RWPE2 (cell line): ENCODE measurements around the gene MEIOB.
A peak's percentile ranks its signal among the peaks of the same experiment; 100 is the strongest.
"Not testable (repeated sequence)": the region's sequence is repeated elsewhere in the genome, so short reads cannot be mapped to it uniquely, and the experiment has no call there.

ENCODE experiments used
- ATAC-seq: fragments of 200-7000 bp; cut with Tn5 transposase; 3 replicates; pipeline ENCODE4 v1.9.1; 2021; ENCODE audit warnings: low read depth
- DNase-seq: peaks from one replicate; pipeline ENCODE4 v3.0.0-alpha.2; 2020; ENCODE audit warnings: low spot score
- H3K27ac ChIP-seq: fragments of 450-650 bp; 2 replicates; pipeline ENCODE4 v1.5.1; 2017; ENCODE audit warnings: mild to moderate bottlenecking; ENCODE audit not compliant: poor library complexity, severe bottlenecking
- H3K27me3 ChIP-seq: fragments of 250-450 bp; sonication (Bioruptor Pico); 2 replicates; pipeline ENCODE4 v1.5.1; 2021; ENCODE audit warnings: mild to moderate bottlenecking, moderate library complexity; ENCODE audit not compliant: insufficient read depth, poor library complexity, severe bottlenecking
- H3K36me3 ChIP-seq: fragments of 250-450 bp; sonication (Bioruptor Pico); 2 replicates; pipeline ENCODE4 v1.5.1; 2020; ENCODE audit warnings: low read depth, mild to moderate bottlenecking, moderate library complexity
- H3K4me1 ChIP-seq: fragments of 250-450 bp; sonication (Bioruptor Pico); 2 replicates; pipeline ENCODE4 v1.5.1; 2021; ENCODE audit warnings: mild to moderate bottlenecking, moderate library complexity; ENCODE audit not compliant: insufficient read depth, poor library complexity, severe bottlenecking
- H3K4me3 ChIP-seq: fragments of 250-450 bp; sonication (Bioruptor Pico); 2 replicates; pipeline ENCODE4 v1.5.1; 2021; ENCODE audit warnings: mild to moderate bottlenecking, moderate library complexity; ENCODE audit not compliant: severe bottlenecking
- H3K9me3 ChIP-seq: fragments of 250-450 bp; sonication (Bioruptor Pico); 2 replicates; pipeline ENCODE4 v1.5.1; 2021; ENCODE audit warnings: mild to moderate bottlenecking, moderate library complexity; ENCODE audit not compliant: severe bottlenecking
- TF ChIP-seq, protein P1 (sequence below): fragments of 450-650 bp; IDR thresholded peaks from one replicate; pipeline ENCODE4 v1.5.1; 2017; ENCODE audit warnings: mild to moderate bottlenecking, moderate library complexity; ENCODE audit not compliant: poor library complexity, severe bottlenecking

MEIOB gene

DNA sequence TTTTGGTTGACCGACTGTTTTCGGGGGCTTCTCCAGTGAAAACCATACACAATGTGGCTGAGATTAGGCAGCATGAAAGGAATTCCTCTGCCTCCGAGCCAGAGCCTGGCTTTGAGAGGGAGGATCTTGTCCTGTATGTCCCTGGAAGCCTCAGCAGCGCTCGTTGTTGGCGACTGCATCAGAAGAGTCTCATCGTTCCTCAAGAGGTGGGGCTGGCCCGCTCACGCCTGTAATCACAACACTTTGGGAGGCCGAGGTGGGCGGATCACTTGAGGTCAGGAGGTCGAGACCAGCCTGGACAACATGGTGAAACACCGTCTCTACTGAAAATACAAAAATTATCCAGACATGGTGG lies 31.2 kb upstream of the MEIOB start:
- ATAC-seq (no peak), DNase-seq (no peak)
- H3K9me3 ChIP-seq: no peaks in the 10 kb centered on the region
- peaks cover 7% of the 10 kb centered on the region for H3K4me1 ChIP-seq
- no peak overlapping the region for H3K4me3 ChIP-seq
- no peaks in the 10 kb centered on the region for H3K36me3 ChIP-seq
- no peaks in the 10 kb centered on the region for H3K27me3 ChIP-seq
- TF ChIP-seq, protein P1, sequence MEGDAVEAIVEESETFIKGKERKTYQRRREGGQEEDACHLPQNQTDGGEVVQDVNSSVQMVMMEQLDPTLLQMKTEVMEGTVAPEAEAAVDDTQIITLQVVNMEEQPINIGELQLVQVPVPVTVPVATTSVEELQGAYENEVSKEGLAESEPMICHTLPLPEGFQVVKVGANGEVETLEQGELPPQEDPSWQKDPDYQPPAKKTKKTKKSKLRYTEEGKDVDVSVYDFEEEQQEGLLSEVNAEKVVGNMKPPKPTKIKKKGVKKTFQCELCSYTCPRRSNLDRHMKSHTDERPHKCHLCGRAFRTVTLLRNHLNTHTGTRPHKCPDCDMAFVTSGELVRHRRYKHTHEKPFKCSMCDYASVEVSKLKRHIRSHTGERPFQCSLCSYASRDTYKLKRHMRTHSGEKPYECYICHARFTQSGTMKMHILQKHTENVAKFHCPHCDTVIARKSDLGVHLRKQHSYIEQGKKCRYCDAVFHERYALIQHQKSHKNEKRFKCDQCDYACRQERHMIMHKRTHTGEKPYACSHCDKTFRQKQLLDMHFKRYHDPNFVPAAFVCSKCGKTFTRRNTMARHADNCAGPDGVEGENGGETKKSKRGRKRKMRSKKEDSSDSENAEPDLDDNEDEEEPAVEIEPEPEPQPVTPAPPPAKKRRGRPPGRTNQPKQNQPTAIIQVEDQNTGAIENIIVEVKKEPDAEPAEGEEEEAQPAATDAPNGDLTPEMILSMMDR: no peak
- no peak overlapping the region for H3K27ac ChIP-seq

DNA sequence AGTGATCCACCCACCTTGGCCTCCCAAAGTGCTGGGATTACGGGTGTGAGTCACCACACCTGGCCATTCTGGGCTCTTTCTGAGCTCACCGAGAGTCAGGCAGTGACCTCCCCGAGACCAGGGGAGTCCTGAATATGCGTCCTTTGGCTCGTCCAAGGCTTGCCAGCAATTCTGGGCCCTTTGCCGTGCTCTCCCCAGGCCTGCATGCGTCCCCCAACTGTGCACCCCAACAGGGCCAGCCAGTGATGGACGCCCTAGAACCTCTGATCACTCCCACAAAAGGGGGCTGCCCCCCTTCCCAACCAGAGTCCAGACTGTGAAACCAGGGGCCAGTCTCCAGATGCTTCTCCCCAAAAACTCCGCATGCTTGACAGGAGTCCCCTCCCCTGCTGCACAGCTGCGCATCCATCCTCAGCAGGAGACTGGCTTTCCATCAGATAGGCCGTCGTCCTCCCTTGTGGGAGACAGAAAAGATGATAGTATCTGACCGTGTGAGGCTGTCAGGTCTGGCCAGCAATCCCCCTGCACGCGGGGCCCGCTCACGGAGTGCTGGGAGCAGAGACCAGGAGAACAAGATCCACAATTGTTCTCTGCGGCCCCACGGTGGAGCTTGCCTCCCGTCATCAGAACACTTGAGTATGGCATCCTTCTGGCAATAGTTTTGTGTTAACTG lies 30.7 kb upstream of the MEIOB start:
- Histone ChIP-seq H3K9me3 (no peaks in the 10 kb centered on the region), H3K27ac (no peak overlapping the region), H3K27me3 (no peaks in the 10 kb centered on the region), H3K36me3 (no peaks in the 10 kb centered on the region), H3K4me3 (no peak overlapping the region), H3K4me1 (peaks cover 7% of the 10 kb centered on the region)
- TF ChIP-seq, protein P1: no peak
- ATAC-seq: no peak
- no peak for DNase-seq

DNA sequence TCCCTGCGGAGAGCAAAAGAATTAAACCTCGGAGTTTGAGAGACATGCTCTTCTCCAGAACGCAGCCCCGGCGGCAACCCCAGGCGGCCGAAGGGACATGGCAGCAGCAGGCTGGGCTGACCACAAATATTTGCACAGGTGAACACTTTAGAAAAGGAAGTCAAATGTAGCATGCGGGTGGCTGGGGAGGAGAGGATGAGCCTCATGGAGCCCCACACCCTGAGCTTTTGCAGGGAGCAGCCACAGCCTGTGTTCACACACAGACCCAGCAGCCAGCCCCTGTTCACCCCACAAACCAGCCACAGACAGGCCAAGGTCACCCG lies 28.4 kb upstream of the MEIOB start:
- H3K27ac ChIP-seq: no peak overlapping the region
- H3K4me3 ChIP-seq: no peak overlapping the region
- no peak for DNase-seq

DNA sequence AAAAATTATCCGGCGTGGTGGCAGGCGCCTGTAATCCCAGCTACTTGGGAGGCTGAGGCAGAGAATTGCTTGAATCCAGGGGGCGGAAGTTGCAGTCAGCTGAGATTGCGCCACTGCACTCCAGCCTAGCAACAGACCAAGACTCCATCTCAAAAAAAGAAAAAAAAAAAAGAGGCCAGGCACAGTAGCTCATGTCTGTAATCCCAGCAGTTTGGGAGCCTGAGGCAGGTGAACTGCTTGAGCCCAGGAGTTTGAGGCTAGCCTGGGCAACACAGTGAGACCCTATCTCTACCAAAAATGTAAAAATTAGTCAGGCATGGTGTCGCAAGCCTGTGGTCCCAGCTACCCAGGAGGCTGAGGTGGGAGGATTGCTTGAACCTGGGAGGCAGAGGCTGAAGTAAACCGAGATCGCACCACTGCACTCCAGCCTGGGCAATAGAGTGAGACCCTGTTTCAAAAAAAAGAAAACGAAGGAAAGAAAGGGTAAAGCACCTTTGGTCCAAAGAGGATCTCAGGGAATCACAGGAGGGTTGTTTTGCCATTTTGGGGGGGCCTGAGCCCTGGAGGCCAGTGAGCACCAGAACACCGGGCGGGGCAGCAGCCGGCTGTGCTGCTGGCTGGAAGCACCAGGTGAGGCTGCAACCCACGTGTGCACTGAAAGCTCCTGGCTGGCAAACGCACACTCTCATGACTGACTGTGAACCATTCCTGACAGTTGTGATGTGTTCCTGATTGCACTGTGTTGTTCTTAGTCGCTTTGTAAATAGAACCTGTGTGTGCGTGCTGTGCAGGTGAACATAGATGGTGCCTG lies 27.9 kb upstream of the MEIOB start:
- Histone ChIP-seq H3K4me1 (peaks cover 7% of the 10 kb centered on the region), H3K27me3 (no peaks in the 10 kb centered on the region), H3K4me3 (no peak overlapping the region), H3K27ac (no peak overlapping the region), H3K9me3 (no peaks in the 10 kb centered on the region), H3K36me3 (no peaks in the 10 kb centered on the region)
- TF ChIP-seq, protein P1: no peak
- ATAC-seq (peak; percentile 82), DNase-seq (no peak)

More for the DNA sequence above, 28.4 kb upstream of the MEIOB start:
- TF ChIP-seq, protein P1: no peak
- H3K36me3 ChIP-seq: no peaks in the 10 kb centered on the region
- H3K4me1 ChIP-seq: peaks cover 7% of the 10 kb centered on the region
- H3K27me3 ChIP-seq: no peaks in the 10 kb centered on the region
- H3K9me3 ChIP-seq: no peaks in the 10 kb centered on the region
- peak; percentile 58; the same call in 1 of the 3 replicates for ATAC-seq

DNA sequence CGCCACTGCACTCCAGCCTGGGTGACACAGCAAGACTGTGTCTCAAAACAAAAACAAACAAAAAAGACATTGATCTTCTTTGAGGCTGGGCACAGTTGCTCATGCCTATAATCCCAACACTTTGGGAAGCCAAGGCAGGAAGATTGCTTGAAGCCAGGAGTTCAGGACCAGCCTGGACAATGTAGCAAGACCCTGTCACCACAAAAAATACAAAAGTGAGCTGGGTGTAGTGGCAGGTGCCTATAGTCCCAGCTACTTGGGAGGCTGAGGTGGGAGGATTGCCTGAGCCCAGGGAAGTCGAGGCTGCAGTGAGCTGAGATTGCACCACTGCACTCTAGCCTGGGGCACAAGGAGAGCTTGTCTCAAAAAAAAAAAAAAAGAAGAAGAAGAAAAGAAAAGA lies 25.7 kb upstream of the MEIOB start:
- not testable (repeated sequence) for H3K27me3 ChIP-seq, DNase-seq

More for the DNA sequence above, 25.7 kb upstream of the MEIOB start:
- H3K36me3 ChIP-seq, H3K4me3 ChIP-seq, H3K27ac ChIP-seq, ATAC-seq, H3K9me3 ChIP-seq, H3K4me1 ChIP-seq: not testable (repeated sequence)
